Inflammatory macrophage treated with lipopolysaccharide for 1 hour (primary cell): ENCODE measurements around the gene LBHD2.

ENCODE experiments used
- DNase-seq, 2 donors: peaks; one replicate each; pipeline ENCODE4 v3.0.0-alpha.2; 2020 to 2022

The LBHD2 gene

GRCh38 chr14:103121121-103121845, 37.3 kb downstream of the LBHD2 start:
- peak; percentile 81 to 82 for DNase-seq

- peak; percentile 86 to 97 for DNase-seq
Measured at GRCh38 chr14:103121846-103122584, 38.0 kb downstream of the LBHD2 start.

GRCh38 chr14:103122585-103122946, 38.6 kb downstream of the LBHD2 start:
- no peak for DNase-seq

GRCh38 chr14:103122947-103123633, 39.1 kb downstream of the LBHD2 start, which contains the start of gene TNFAIP2:
TSS of gene TNFAIP2 (plus strand) at chr14:103123461. CDS start at chr14:103126458, 2,997 bp downstream.
- peak; percentile 93 to 94 for DNase-seq

GRCh38 chr14:103123634-103124500, 39.9 kb downstream of the LBHD2 start:
- peak; percentile 67 to 74 for DNase-seq

- DNase-seq = no peak
Measured at GRCh38 chr14:103124501-103125001, 40.5 kb downstream of the LBHD2 start.

GRCh38 chr14:103125098-103126070, 41.4 kb downstream of the LBHD2 start:
- no peak for DNase-seq

GRCh38 chr14:103126088-103126872, 42.3 kb downstream of the LBHD2 start:
- no peak for DNase-seq

- DNase-seq = no peak
Measured at GRCh38 chr14:103126873-103127304, 42.9 kb downstream of the LBHD2 start.

- no peak for DNase-seq
Measured at GRCh38 chr14:103127356-103127755, 43.3 kb downstream of the LBHD2 start.

- DNase-seq = no peak
Measured at GRCh38 chr14:103127861-103128598, 44.0 kb downstream of the LBHD2 start.

GRCh38 chr14:103128631-103129300, 44.8 kb downstream of the LBHD2 start:
- no peak for DNase-seq

- DNase-seq = no peak
Measured at GRCh38 chr14:103129301-103130016, 45.4 kb downstream of the LBHD2 start.

GRCh38 chr14:103130017-103130764, 46.2 kb downstream of the LBHD2 start:
- no peak for DNase-seq

GRCh38 chr14:103130965-103131364, 47.0 kb downstream of the LBHD2 start:
- DNase-seq = no peak

- DNase-seq = no peak
Measured at GRCh38 chr14:103131580-103131979, 47.6 kb downstream of the LBHD2 start.
